Astrocyte (in vitro differentiated cells and primary cell): ENCODE results near the gene CHCHD6.

Experiments
- EZH2 ChIP-seq: IDR thresholded peaks from 2 replicates; pipeline ENCODE4 v1.6.1; 2012; ENCODE audit warnings: mild to moderate bottlenecking, low read length, inconsistent platforms; ENCODE audit not compliant: insufficient read depth
- TF ChIP-seq, protein P1 (sequence below): IDR thresholded peaks from 2 replicates; pipeline ENCODE4 v1.5.1; 2011; ENCODE audit warnings: low read depth, mild to moderate bottlenecking, inconsistent platforms, low read length, moderate library complexity; ENCODE audit not compliant: insufficient read depth

DNA sequence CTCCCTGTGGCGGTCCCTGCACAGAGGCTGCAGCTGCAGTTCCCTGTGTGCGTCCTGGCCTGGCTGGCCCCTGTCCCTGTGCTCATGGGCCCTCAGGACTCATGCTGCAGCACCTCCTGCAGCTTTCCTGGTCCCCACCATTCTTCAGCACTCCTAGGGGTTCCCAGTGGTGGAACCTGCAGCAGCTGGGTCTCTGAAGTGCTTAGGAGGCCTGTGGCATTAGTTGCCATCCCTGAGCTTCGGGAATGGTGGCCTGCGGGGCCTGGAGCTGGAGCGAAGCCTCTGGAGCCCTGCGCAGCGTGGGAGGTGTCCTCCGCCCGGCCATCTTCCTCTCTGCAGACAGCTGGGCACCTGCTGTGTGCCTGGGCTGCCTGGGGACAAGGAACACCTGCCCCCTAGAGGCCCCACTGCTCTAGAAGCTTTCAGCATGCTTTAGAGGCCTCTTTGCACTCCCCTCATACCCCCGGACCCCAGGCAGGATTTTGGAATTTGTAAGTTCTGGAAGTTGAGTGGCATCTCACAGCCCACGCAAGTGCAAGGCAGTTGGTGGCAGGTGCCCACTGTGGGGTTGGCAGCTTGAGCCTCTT is 292.0 kb downstream of the CHCHD6 start:
- TF ChIP-seq, protein P1, sequence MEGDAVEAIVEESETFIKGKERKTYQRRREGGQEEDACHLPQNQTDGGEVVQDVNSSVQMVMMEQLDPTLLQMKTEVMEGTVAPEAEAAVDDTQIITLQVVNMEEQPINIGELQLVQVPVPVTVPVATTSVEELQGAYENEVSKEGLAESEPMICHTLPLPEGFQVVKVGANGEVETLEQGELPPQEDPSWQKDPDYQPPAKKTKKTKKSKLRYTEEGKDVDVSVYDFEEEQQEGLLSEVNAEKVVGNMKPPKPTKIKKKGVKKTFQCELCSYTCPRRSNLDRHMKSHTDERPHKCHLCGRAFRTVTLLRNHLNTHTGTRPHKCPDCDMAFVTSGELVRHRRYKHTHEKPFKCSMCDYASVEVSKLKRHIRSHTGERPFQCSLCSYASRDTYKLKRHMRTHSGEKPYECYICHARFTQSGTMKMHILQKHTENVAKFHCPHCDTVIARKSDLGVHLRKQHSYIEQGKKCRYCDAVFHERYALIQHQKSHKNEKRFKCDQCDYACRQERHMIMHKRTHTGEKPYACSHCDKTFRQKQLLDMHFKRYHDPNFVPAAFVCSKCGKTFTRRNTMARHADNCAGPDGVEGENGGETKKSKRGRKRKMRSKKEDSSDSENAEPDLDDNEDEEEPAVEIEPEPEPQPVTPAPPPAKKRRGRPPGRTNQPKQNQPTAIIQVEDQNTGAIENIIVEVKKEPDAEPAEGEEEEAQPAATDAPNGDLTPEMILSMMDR: peak; percentile 8
- no peak for TF ChIP-seq EZH2
